K562 (cell line): Measurements from ENCODE around the gene COX6A2.

Experiments
- E2F1 ChIP-seq: sonication (generic); formaldehyde crosslinking; IDR thresholded peaks from 2 replicates; pipeline ENCODE4 v1.8.1; 2023; ENCODE audit warnings: mild to moderate bottlenecking, missing genetic modification reagents, moderate library complexity
- EP300 ChIP-seq: IDR thresholded peaks from 2 replicates; pipeline ENCODE4 v1.6.1; 2012; ENCODE audit warnings: low read length, improper control_type of control experiment
- FOXA1 ChIP-seq: fragments of 450-650 bp; IDR thresholded peaks from 2 replicates; pipeline ENCODE4 v1.6.1; 2016; ENCODE audit warnings: mild to moderate bottlenecking, borderline replicate concordance
- FOXO4 ChIP-seq: fragments of 450-650 bp; formaldehyde crosslinking; IDR thresholded peaks from 2 replicates; pipeline ENCODE4 v1.4.0; 2020; ENCODE audit warnings: mild to moderate bottlenecking, moderate library complexity
- GABPA ChIP-seq: fragments of 200-800 bp; sonication (Bioruptor generic); conservative IDR thresholded peaks from 2 replicates; pipeline ENCODE4 v1.6.1; 2016; ENCODE audit warnings: low read depth, missing genetic modification characterization, missing compliant biosample characterization
- POLR2A ChIP-seq: fragments of 450-650 bp; conservative IDR thresholded peaks from 2 replicates; pipeline ENCODE4 v1.6.1; 2016
- RAD21 ChIP-seq, 2 experiments: fragments of 250-450 bp in 1 of 2; fragments of 450-650 bp in 1 of 2; sonication (Bioruptor Pico) in 1 of 2; formaldehyde crosslinking in 1 of 2; IDR thresholded peaks in 1 of 2; conservative IDR thresholded peaks in 1 of 2; 2 replicates each; pipeline versions ENCODE4 v1.4.0 to v1.8.0; 2020 to 2022; ENCODE audit warnings: mild to moderate bottlenecking in 2 of 2, moderate library complexity in 1 of 2
- SIN3A ChIP-seq, 2 experiments: fragments of 150-350 bp in 1 of 2; IDR thresholded peaks; 2 replicates each; pipeline ENCODE4 v1.6.1; 2011 to 2016; ENCODE audit warnings: borderline replicate concordance in 2 of 2, low read depth in 2 of 2, low read length in 2 of 2, mild to moderate bottlenecking in 2 of 2, moderate library complexity in 2 of 2; ENCODE audit not compliant: control insufficient read depth in 1 of 2
- SP2 ChIP-seq: IDR thresholded peaks from 2 replicates; pipeline ENCODE4 v1.6.1; 2011; ENCODE audit warnings: mild to moderate bottlenecking, low read depth, low read length, moderate library complexity; ENCODE audit not compliant: poor library complexity, severe bottlenecking; ENCODE audit errors: extremely low read depth
- TBL1XR1 ChIP-seq, 2 experiments: IDR thresholded peaks; 2 replicates each; pipeline ENCODE4 v1.6.1; 2012; ENCODE audit warnings: improper control_type of control experiment in 2 of 2, low read length in 2 of 2, mild to moderate bottlenecking in 1 of 2
- ZEB2 ChIP-seq: fragments of 450-650 bp; IDR thresholded peaks from 2 replicates; pipeline ENCODE4 v1.6.1; 2016
- ZNF41 ChIP-seq: fragments of 250-450 bp; sonication (Bioruptor Pico); conservative IDR thresholded peaks from 2 replicates; pipeline ENCODE4 v1.4.0; 2020; ENCODE audit warnings: mild to moderate bottlenecking
- TF ChIP-seq, protein P1 (sequence below), 3 experiments: IDR thresholded peaks in 2 of 3; conservative IDR thresholded peaks in 1 of 3; 2 replicates each; pipeline ENCODE4 v1.5.1; 2011 to 2012; ENCODE audit warnings: low read length in 3 of 3, mild to moderate bottlenecking in 3 of 3, control low read depth in 2 of 3, improper control_type of control experiment in 1 of 3, inconsistent platforms in 1 of 3, low read depth in 1 of 3, mixed read lengths in 1 of 3, moderate library complexity in 1 of 3; ENCODE audit not compliant: insufficient read depth in 2 of 3

DNA sequence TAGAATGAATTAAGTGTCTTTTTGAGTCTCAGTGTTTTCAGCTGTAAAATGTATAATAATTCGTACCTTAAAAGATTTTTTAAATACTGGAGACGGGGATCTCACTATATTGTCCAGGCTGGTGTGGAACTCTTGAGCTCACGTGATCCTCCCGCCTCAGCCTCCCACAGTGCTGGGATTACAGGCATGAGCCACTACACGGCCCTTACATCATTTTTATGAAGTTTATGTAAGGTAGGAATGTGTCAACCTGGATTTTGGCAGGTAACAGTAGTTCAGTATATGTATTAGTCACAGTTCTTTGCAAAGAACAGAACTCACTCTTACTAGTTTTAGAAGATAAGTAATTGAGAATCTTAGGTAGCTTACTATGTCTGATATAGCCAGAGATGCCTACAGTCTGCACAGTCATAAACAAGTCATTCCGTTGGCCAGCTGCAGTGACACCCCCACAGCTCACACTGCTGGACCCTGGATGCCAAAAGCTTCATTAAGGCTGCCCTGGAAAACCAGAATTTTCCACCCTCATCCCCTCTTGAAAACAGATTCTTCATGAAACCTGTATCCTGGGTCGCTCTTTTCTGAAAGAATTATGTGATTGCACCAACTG, 583 bp upstream of the COX6A2 start:
- TF ChIP-seq GABPA (no peak), POLR2A (no peak), FOXO4 (CRISPR knock-in tag) (no peak), EP300 (no peak), SIN3A (IDR thresholded peaks at IDR 0.05; ENCODE audit: borderline replicate concordance in 2 of 2, control insufficient read depth in 1 of 2, low read depth in 2 of 2, low read length in 2 of 2) (no peak), ZNF41 (CRISPR knock-in tag) (no peak), RAD21 (CRISPR knock-in tag; conservative IDR thresholded peaks at IDR 0.05 in 1 of 2, IDR thresholded peaks at IDR 0.05 in 1 of 2) (no peak), FOXA1 (no peak), TBL1XR1 (IDR thresholded peaks at IDR 0.05; ENCODE audit: low read length in 2 of 2) (no peak), SP2 (no peak), ZEB2 (no peak), E2F1 (CRISPR knock-in tag) (no peak)
- TF ChIP-seq, protein P1, sequence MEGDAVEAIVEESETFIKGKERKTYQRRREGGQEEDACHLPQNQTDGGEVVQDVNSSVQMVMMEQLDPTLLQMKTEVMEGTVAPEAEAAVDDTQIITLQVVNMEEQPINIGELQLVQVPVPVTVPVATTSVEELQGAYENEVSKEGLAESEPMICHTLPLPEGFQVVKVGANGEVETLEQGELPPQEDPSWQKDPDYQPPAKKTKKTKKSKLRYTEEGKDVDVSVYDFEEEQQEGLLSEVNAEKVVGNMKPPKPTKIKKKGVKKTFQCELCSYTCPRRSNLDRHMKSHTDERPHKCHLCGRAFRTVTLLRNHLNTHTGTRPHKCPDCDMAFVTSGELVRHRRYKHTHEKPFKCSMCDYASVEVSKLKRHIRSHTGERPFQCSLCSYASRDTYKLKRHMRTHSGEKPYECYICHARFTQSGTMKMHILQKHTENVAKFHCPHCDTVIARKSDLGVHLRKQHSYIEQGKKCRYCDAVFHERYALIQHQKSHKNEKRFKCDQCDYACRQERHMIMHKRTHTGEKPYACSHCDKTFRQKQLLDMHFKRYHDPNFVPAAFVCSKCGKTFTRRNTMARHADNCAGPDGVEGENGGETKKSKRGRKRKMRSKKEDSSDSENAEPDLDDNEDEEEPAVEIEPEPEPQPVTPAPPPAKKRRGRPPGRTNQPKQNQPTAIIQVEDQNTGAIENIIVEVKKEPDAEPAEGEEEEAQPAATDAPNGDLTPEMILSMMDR (IDR thresholded peaks at IDR 0.05 in 2 of 3, conservative IDR thresholded peaks at IDR 0.05 in 1 of 3; ENCODE audit: insufficient read depth in 2 of 3, low read depth in 1 of 3, low read length in 3 of 3), result no peak
